HEK293T (cell line): Measurements from ENCODE around the gene EBNA1BP2.

ENCODE experiments used
- CTCF ChIA-PET: fragments of 350-600 bp; formaldehyde crosslinking; extraction: SDS; loops from one replicate; lab custom pipeline; 2021; ENCODE audit warnings: antibody characterized with exemption, inconsistent platforms; lab: Yijun Ruan, JAX
- POLR2A ChIA-PET: fragments of 350-600 bp; formaldehyde crosslinking; extraction: SDS; loops from one replicate; lab custom pipeline; 2020; ENCODE audit warnings: antibody characterized with exemption, inconsistent platforms; lab: Yijun Ruan, JAX
- DNase-seq: peaks from one replicate; pipeline ENCODE4 v3.0.0; 2012; ENCODE audit warnings: mixed read lengths; ENCODE audit errors: extremely low spot score
- ARNT ChIP-seq: fragments of 450-650 bp; IDR thresholded peaks from 2 replicates; pipeline ENCODE4 v1.6.1; 2017; ENCODE audit warnings: mild to moderate bottlenecking
- BHLHE40 ChIP-seq: fragments of 450-650 bp; IDR thresholded peaks from 2 replicates; pipeline ENCODE4 v1.6.1; 2016; ENCODE audit warnings: mild to moderate bottlenecking, moderate library complexity, borderline replicate concordance
- CTBP1 ChIP-seq: fragments of 450-650 bp; IDR thresholded peaks from 2 replicates; pipeline ENCODE4 v1.6.1; 2016; ENCODE audit warnings: borderline replicate concordance
- ELF4 ChIP-seq: fragments of 450-650 bp; IDR thresholded peaks from 2 replicates; pipeline ENCODE4 v1.6.1; 2017; ENCODE audit warnings: antibody characterized with exemption
- FOXA1 ChIP-seq: fragments of 450-650 bp; IDR thresholded peaks from 2 replicates; pipeline ENCODE4 v1.6.1; 2016; ENCODE audit warnings: mild to moderate bottlenecking
- FOXK2 ChIP-seq: fragments of 450-650 bp; IDR thresholded peaks from 2 replicates; pipeline ENCODE4 v1.6.1; 2016; ENCODE audit warnings: mild to moderate bottlenecking
- FOXM1 ChIP-seq: fragments of 450-650 bp; IDR thresholded peaks from 2 replicates; pipeline ENCODE4 v1.6.1; 2017; ENCODE audit warnings: mild to moderate bottlenecking, borderline replicate concordance
- HDGF ChIP-seq: fragments of 450-650 bp; IDR thresholded peaks from 2 replicates; pipeline ENCODE4 v1.6.1; 2017; ENCODE audit warnings: antibody characterized with exemption, borderline replicate concordance
- L3MBTL2 ChIP-seq: fragments of 450-650 bp; conservative IDR thresholded peaks from 2 replicates; pipeline ENCODE4 v1.6.1; 2016; ENCODE audit warnings: mild to moderate bottlenecking
- LEF1 ChIP-seq: fragments of 450-650 bp; IDR thresholded peaks from 2 replicates; pipeline ENCODE4 v1.6.1; 2017; ENCODE audit warnings: mild to moderate bottlenecking, borderline replicate concordance
- NFRKB ChIP-seq: fragments of 450-650 bp; IDR thresholded peaks from 2 replicates; pipeline ENCODE4 v1.6.1; 2016; ENCODE audit warnings: mild to moderate bottlenecking, moderate library complexity
- PKNOX1 ChIP-seq: fragments of 450-650 bp; IDR thresholded peaks from 2 replicates; pipeline ENCODE4 v1.6.1; 2016
- SP1 ChIP-seq: fragments of 450-650 bp; IDR thresholded peaks from 2 replicates; pipeline ENCODE4 v1.6.1; 2017
- SUZ12 ChIP-seq: fragments of 450-650 bp; IDR thresholded peaks from 2 replicates; pipeline ENCODE4 v1.6.1; 2016; ENCODE audit warnings: mild to moderate bottlenecking
- TARDBP ChIP-seq: fragments of 450-650 bp; IDR thresholded peaks from 2 replicates; pipeline ENCODE4 v1.6.1; 2016
- ZNF384 ChIP-seq: fragments of 450-650 bp; IDR thresholded peaks from 2 replicates; pipeline ENCODE4 v1.6.1; 2016

EBNA1BP2 gene

GRCh38 chr1:43177691-43178090 is 5.6 kb upstream of the EBNA1BP2 start:
- DNase-seq, result no peak
- POLR2A ChIA-PET, result no interaction called here
- TF ChIP-seq LEF1 (no peak), L3MBTL2 (no peak)
- CTCF ChIA-PET, result no interaction called here

GRCh38 chr1:43174873-43175272 is 2.8 kb upstream of the EBNA1BP2 start:
- ChIA-PET POLR2A (no interaction called here), CTCF (no interaction called here)
- DNase-seq, result no peak
- TF ChIP-seq L3MBTL2 (no peak), BHLHE40 (no peak)

DNA sequence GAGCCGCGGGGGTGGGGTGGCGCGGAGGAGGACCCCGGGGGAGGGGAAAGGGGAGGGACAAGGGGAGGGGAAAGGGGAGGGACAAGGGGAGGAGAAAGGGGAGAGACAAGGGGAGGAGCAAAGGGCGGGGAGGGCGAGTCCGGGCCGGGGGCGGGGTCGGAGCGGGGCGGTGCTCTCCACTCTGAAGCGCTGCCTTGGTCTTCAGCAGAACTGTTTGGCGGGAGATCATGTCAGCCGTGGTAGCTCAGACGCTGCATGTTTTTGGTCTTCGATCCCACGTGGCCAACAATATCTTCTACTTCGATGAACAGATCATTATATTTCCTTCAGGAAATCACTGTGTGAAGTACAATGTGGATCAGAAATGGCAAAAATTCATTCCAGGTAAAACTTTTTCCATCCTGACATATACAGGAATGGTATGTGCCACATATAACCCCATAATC is 460 bp upstream of the EBNA1BP2 start:
- ChIA-PET CTCF (no interaction called here), POLR2A (interaction anchor here (0.6 to 1.3 kb wide), 4 partner anchors 25 to 406 kb away, joined by 3 to 6 read pairs (median 4); partner anchors contain the start of genes C1orf50 and P3H1)
- DNase-seq, result peak; percentile 95
- TF ChIP-seq L3MBTL2 (peak; percentile 99), SP1 (no peak), ARNT (no peak), SUZ12 (no peak), CTBP1 (no peak)

DNA sequence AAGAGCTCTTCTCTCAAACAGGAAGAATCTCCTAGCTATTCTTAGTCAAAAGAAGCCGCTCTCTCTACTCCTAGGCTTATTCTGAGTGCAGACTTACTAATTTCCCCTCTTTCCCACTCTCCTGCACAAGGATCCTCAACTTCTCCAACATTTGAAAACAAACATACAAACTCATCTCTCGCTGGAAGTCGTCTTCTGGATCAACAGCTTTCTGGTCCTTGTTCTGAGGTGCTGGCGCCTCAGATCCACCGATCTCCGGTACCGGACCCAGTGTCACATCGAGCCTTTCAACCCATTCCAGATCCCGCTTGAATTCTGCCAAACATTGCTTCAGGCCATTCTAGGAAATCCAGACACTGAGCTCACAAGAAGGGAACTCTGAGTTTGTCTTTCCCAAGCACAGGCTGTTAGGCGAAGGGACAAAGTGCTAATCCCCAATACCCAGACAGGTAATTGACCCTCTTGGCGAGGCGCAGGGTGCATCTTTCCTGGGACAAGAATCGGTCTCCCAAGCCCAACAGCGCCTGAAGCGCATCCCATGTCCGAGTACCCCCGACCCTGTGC is 696 bp downstream of the EBNA1BP2 start:
- ChIA-PET CTCF (interaction anchor here (0.7 kb wide), 1 partner anchor 405 kb away, joined by 3 read pairs; the partner anchor contains the start of gene P3H1), POLR2A (interaction anchor here (1.0 kb wide), 1 partner anchor 247 kb away, joined by 3 read pairs; no protein-coding TSS in a partner anchor)
- TF ChIP-seq FOXA1 (no peak), HDGF (no peak), ZNF384 (no peak), ARNT (no peak), L3MBTL2 (no peak), PKNOX1 (no peak)
- peak; percentile 12 for DNase-seq

DNA sequence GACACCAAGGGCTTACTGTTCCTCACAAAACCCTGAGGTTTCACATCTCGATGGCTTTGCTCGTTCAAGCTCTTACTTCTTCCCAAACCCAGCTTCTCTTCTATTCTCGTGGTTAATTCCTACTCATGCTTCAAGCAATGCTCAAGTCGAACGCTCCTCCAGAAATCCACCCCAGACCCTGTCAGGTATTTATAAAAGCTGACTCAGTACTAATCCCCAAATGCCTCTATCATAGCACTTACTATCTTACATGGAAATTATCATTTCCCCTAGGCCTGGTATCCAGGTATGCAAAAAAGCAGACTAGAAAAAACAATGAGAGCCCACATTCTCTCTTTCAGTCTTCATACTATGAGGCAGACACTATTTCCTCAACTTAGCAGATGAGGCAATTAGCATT is 6.3 kb downstream of the EBNA1BP2 start:
- POLR2A ChIA-PET, result no interaction called here
- CTCF ChIA-PET, result no interaction called here
- no peak for DNase-seq
- no peak for TF ChIP-seq SUZ12
- TF ChIP-seq CTBP1, result no peak
- TF ChIP-seq FOXA1, result no peak
- no peak for TF ChIP-seq BHLHE40
- no peak for TF ChIP-seq FOXK2
- TF ChIP-seq TARDBP, result no peak
- TF ChIP-seq ARNT, result no peak
- no peak for TF ChIP-seq PKNOX1
- no peak for TF ChIP-seq NFRKB
- no peak for TF ChIP-seq FOXM1
- TF ChIP-seq HDGF, result no peak
- TF ChIP-seq L3MBTL2, result no peak
- no peak for TF ChIP-seq SP1

DNA sequence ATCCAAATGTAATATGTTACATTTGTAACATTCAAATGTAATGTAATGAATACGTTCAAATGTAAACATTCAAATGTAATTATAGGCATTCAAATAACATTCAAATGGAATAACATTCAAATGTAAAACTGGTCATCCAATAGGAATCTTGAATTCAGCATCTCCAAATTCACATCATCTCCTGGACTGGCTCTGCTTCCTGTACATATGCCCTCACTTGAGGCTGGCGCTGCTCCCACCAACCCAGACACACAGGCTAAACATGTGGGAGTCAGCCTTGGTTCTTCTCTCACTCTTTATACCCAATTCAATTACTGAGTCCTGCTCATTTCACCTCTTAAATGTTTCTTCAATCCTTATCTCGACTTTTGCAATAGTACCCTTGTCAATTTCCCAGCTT is 6.9 kb downstream of the EBNA1BP2 start:
- DNase-seq, result no peak
- CTCF ChIA-PET, result no interaction called here
- POLR2A ChIA-PET, result no interaction called here
- TF ChIP-seq FOXK2, result no peak
- TF ChIP-seq FOXM1, result no peak
- no peak for TF ChIP-seq ELF4
- TF ChIP-seq ZNF384, result no peak
- no peak for TF ChIP-seq LEF1
- no peak for TF ChIP-seq L3MBTL2
- no peak for TF ChIP-seq PKNOX1
- no peak for TF ChIP-seq TARDBP
- TF ChIP-seq SUZ12, result no peak
- TF ChIP-seq FOXA1, result no peak
- TF ChIP-seq ARNT, result no peak
- no peak for TF ChIP-seq SP1

GRCh38 chr1:43156026-43156425 is 16.1 kb downstream of the EBNA1BP2 start:
- ChIA-PET POLR2A (no interaction called here), CTCF (no interaction called here)
- DNase-seq, result no peak
- no peak for TF ChIP-seq ELF4
- no peak for TF ChIP-seq ARNT
- no peak for TF ChIP-seq NFRKB
- no peak for TF ChIP-seq LEF1
- TF ChIP-seq CTBP1, result no peak
- TF ChIP-seq L3MBTL2, result no peak
- no peak for TF ChIP-seq HDGF
- no peak for TF ChIP-seq SP1
- no peak for TF ChIP-seq FOXM1
- no peak for TF ChIP-seq BHLHE40
- no peak for TF ChIP-seq PKNOX1
- TF ChIP-seq ZNF384, result no peak
